SK-N-SH (cell line): ENCODE results near the gene STARD13. TPM values are rescaled to one million over a fixed set of nuclear protein-coding genes. Genes with fewer than 3 reads are reported as not detected.

ENCODE experiments used
- CTCF ChIA-PET: fragments of 300-600, 350-600 bp; formaldehyde crosslinking; extraction: SDS; loops from one replicate; lab custom pipeline; 2021; lab: Yijun Ruan, JAX
- POLR2A ChIA-PET: fragments of 350-600 bp; sonication (Branson Sonifier 250); formaldehyde crosslinking; extraction: SDS; loops from one replicate; lab custom pipeline; 2020; ENCODE audit warnings: antibody characterized with exemption, inconsistent platforms; lab: Yijun Ruan, JAX
- DNase-seq: peaks from one replicate; pipeline ENCODE4 v3.0.0; 2012
- H2AFZ ChIP-seq: fragments of 200-600 bp; sonication (generic); 2 replicates; pipeline ENCODE4 v1.8.1; 2016; ENCODE audit warnings: antibody characterized with exemption, mild to moderate bottlenecking, low read depth
- H3F3A ChIP-seq: fragments of 200-600 bp; sonication (generic); replicated peaks from 2 replicates; pipeline ENCODE3; 2016; ENCODE audit warnings: antibody characterized with exemption, mild to moderate bottlenecking; ENCODE audit not compliant: insufficient read depth
- H3K27ac ChIP-seq, 2 experiments: fragments of 200-500 bp in 1 of 2; fragments of 200-600 bp in 1 of 2; sonication (Bioruptor generic) in 1 of 2; sonication (generic), shearing (Covaris generic) in 1 of 2; 2 replicates each; pipeline versions ENCODE4 v1.5.1 to v1.6.1; 2014 to 2016; ENCODE audit warnings: low read depth in 2 of 2, inconsistent platforms in 1 of 2, low read length in 1 of 2, mild to moderate bottlenecking in 1 of 2, mixed read lengths in 1 of 2
- H3K27me3 ChIP-seq: fragments of 200-600 bp; sonication (generic), shearing (Covaris generic); 2 replicates; pipeline ENCODE4 v1.6.1; 2016; ENCODE audit warnings: mixed run types; ENCODE audit not compliant: insufficient read depth
- H3K36me3 ChIP-seq, 2 experiments: fragments of 200-500 bp in 1 of 2; fragments of 200-600 bp in 1 of 2; sonication (Bioruptor generic) in 1 of 2; sonication (generic) in 1 of 2; replicated peaks in 1 of 2; 2 replicates each; pipeline versions ENCODE3 to v1.5.1; 2014 to 2016; ENCODE audit warnings: low read length in 1 of 2, mild to moderate bottlenecking in 1 of 2; ENCODE audit not compliant: insufficient read depth in 2 of 2, control insufficient read depth in 1 of 2
- H3K4me1 ChIP-seq, 2 experiments: fragments of 200-500 bp in 1 of 2; fragments of 200-600 bp in 1 of 2; sonication (Bioruptor generic) in 1 of 2; sonication (generic), shearing (Covaris generic) in 1 of 2; 2 replicates each; pipeline versions ENCODE4 v1.5.1 to v1.6.1; 2014 to 2016; ENCODE audit warnings: low read depth in 1 of 2, low read length in 1 of 2, mixed run types in 1 of 2; ENCODE audit not compliant: insufficient read depth in 2 of 2, control insufficient read depth in 1 of 2
- H3K4me2 ChIP-seq: fragments of 200-600 bp; sonication (generic), shearing (Covaris generic); 2 replicates; pipeline ENCODE4 v1.6.1; 2017; ENCODE audit warnings: mixed run types
- H3K4me3 ChIP-seq, 2 experiments: fragments of 200-500 bp in 1 of 2; fragments of 200-600 bp in 1 of 2; sonication (Bioruptor generic) in 1 of 2; sonication (generic), shearing (Covaris generic) in 1 of 2; 2 replicates each; pipeline versions ENCODE4 v1.5.1 to v1.8.1; 2014 to 2016; ENCODE audit warnings: low read depth in 2 of 2, inconsistent platforms in 1 of 2, low read length in 1 of 2, mild to moderate bottlenecking in 1 of 2, mixed read lengths in 1 of 2, moderate library complexity in 1 of 2
- H3K79me2 ChIP-seq: fragments of 200-600 bp; sonication (generic); 2 replicates; pipeline ENCODE4 v1.8.1; 2017; ENCODE audit warnings: mild to moderate bottlenecking; ENCODE audit not compliant: insufficient read depth
- H3K9ac ChIP-seq: fragments of 200-600 bp; sonication (generic); 2 replicates; pipeline ENCODE4 v1.6.1; 2017; ENCODE audit warnings: mixed run types
- H3K9me2 ChIP-seq: fragments of 200-600 bp; sonication (generic); 2 replicates; pipeline ENCODE4 v1.6.1; 2017; ENCODE audit warnings: mixed run types
- H3K9me3 ChIP-seq: fragments of 200-600 bp; sonication (generic); 2 replicates; pipeline ENCODE4 v1.6.1; 2017; ENCODE audit warnings: mixed run types, mild to moderate bottlenecking, moderate library complexity
- H4K20me1 ChIP-seq: fragments of 200-600 bp; sonication (generic); 2 replicates; pipeline ENCODE4 v1.6.1; 2017; ENCODE audit warnings: mild to moderate bottlenecking, mixed run types; ENCODE audit not compliant: insufficient read depth
- EZH2phosphoT487 ChIP-seq: fragments of 200-600 bp; sonication (generic); IDR thresholded peaks from 2 replicates; pipeline ENCODE4 v1.6.1; 2017; ENCODE audit warnings: low read depth, mixed run types, mild to moderate bottlenecking, antibody characterized with exemption, moderate library complexity, borderline replicate concordance
- FOXJ3 ChIP-seq: sonication (generic); formaldehyde crosslinking; IDR thresholded peaks from 2 replicates; pipeline ENCODE4 v1.5.1; 2020; ENCODE audit warnings: mild to moderate bottlenecking, missing genetic modification reagents
- FOXM1 ChIP-seq: IDR thresholded peaks from 2 replicates; pipeline ENCODE4 v1.4.0; 2012; ENCODE audit warnings: low read depth, mild to moderate bottlenecking
- GABPA ChIP-seq: IDR thresholded peaks from 2 replicates; pipeline ENCODE4 v1.4.0; 2012; ENCODE audit warnings: low read depth, mild to moderate bottlenecking
- JUND ChIP-seq: IDR thresholded peaks from 2 replicates; pipeline ENCODE4 v1.4.0; 2012
- MEF2A ChIP-seq: IDR thresholded peaks from 2 replicates; pipeline ENCODE4 v1.4.0; 2012; ENCODE audit warnings: low read depth, borderline replicate concordance
- NRF1 ChIP-seq: IDR thresholded peaks from 2 replicates; pipeline ENCODE4 v1.6.1; 2012; ENCODE audit warnings: low read depth, mild to moderate bottlenecking, low read length
- POLR2AphosphoS5 ChIP-seq: IDR thresholded peaks from 2 replicates; pipeline ENCODE4 v1.6.1; 2012; ENCODE audit warnings: low read depth, low read length
- RAD21 ChIP-seq: IDR thresholded peaks from 2 replicates; pipeline ENCODE4 v1.6.1; 2012; ENCODE audit warnings: mild to moderate bottlenecking, low read length
- RXRA ChIP-seq: IDR thresholded peaks from 2 replicates; pipeline ENCODE4 v1.4.0; 2012; ENCODE audit warnings: low read depth, mild to moderate bottlenecking, borderline replicate concordance
- SIN3A ChIP-seq: IDR thresholded peaks from 2 replicates; pipeline ENCODE4 v1.6.1; 2012; ENCODE audit warnings: low read depth, mild to moderate bottlenecking, low read length, moderate library complexity, borderline replicate concordance
- TCF12 ChIP-seq: IDR thresholded peaks from 2 replicates; pipeline ENCODE4 v1.4.0; 2012
- TEAD4 ChIP-seq: IDR thresholded peaks from 2 replicates; pipeline ENCODE4 v1.4.0; 2012; ENCODE audit warnings: mild to moderate bottlenecking, borderline replicate concordance; ENCODE audit not compliant: insufficient read depth
- USF1 ChIP-seq: IDR thresholded peaks from 2 replicates; pipeline ENCODE4 v1.4.0; 2012; ENCODE audit warnings: low read depth, borderline replicate concordance
- YY1 ChIP-seq: IDR thresholded peaks from 2 replicates; pipeline ENCODE4 v1.4.0; 2012; ENCODE audit warnings: low read depth, mild to moderate bottlenecking
- WGBS: methylation state at CpG from one replicate; pipeline ENCODE4 v1.1.6; 2017; ENCODE audit warnings: low lambda C conversion rate; 5-methylcytosine and 5-hydroxymethylcytosine counted together
- polyA plus RNA-seq, 3 experiments: library from polyadenylated mRNA; depleted of rRNA; stranded (reverse); fragments of >200 nt; gene quantifications; 2 replicates each; pipeline ENCODE4 v1.2.3, GENCODE V29; 2012

STARD13 gene
- polyA plus RNA-seq, 1 of the 3 experiments (the other 2 are of a cell fraction) = 5.7 TPM

GRCh38 chr13:33129094-33129832 is 156.3 kb downstream of the STARD13 start:
- H3K9me3 ChIP-seq = no peaks in the 10 kb centered on the region
- POLR2A ChIA-PET = no interaction called here
- peaks cover 18 to 33% of the 10 kb centered on the region in 2 experiments; a peak in 3 of 4 replicates for H3K4me1 ChIP-seq
- 98% methylated on average over 17 of the region's 20 CpGs for WGBS
- no peak for TF ChIP-seq FOXM1
- TF ChIP-seq RAD21 = no peak
- no peak for TF ChIP-seq NRF1
- no peak for TF ChIP-seq POLR2AphosphoS5
- TF ChIP-seq TCF12 = no peak
- no peak for TF ChIP-seq EZH2phosphoT487
- TF ChIP-seq YY1 = no peak
- no peak for TF ChIP-seq MEF2A
- no peak for TF ChIP-seq JUND
- TF ChIP-seq GABPA = no peak
- no peak for TF ChIP-seq USF1
- peaks cover 12% of the 10 kb centered on the region for H3F3A ChIP-seq
- no peak overlapping the region; a peak in 1 of 4 replicates for H3K27ac ChIP-seq
- H3K36me3 ChIP-seq = peaks cover 0 to 11% of the 10 kb centered on the region in 2 experiments
- no peak overlapping the region for H3K9ac ChIP-seq
- H3K4me2 ChIP-seq = no peak overlapping the region
- no peak overlapping the region for H3K4me3 ChIP-seq
- 0 out of 2 replicates have a peak, but pooled peaks cover 3% of the 10 kb centered on the region for H3K79me2 ChIP-seq
- DNase-seq = no peak
- no peaks in the 10 kb centered on the region for H4K20me1 ChIP-seq
- no peak overlapping the region for H2AFZ ChIP-seq
- CTCF ChIA-PET = no interaction called here
- H3K27me3 ChIP-seq = no peaks in the 10 kb centered on the region
- H3K9me2 ChIP-seq = no peaks in the 10 kb centered on the region

GRCh38 chr13:33128134-33128533 is 157.4 kb downstream of the STARD13 start:
- H3F3A ChIP-seq = peaks cover 14% of the 10 kb centered on the region
- no peaks in the 10 kb centered on the region for H3K27me3 ChIP-seq
- no peak overlapping the region for H3K4me2 ChIP-seq
- H3K4me3 ChIP-seq = no peak overlapping the region
- peaks cover 0 to 11% of the 10 kb centered on the region in 2 experiments for H3K36me3 ChIP-seq
- no peak overlapping the region for H2AFZ ChIP-seq
- peak overlapping the region in 1 of 2 experiments; percentile 82; a peak in 1 of 4 replicates for H3K27ac ChIP-seq
- no peaks in the 10 kb centered on the region for H3K9me3 ChIP-seq
- no peak overlapping the region for H3K9ac ChIP-seq
- H3K9me2 ChIP-seq = no peaks in the 10 kb centered on the region
- POLR2A ChIA-PET = no interaction called here
- TF ChIP-seq SIN3A (no peak), FOXJ3 (CRISPR knock-in tag) (no peak), TEAD4 (no peak), GABPA (no peak), RXRA (no peak)
- 95% methylated on average over 4 of the region's 4 CpGs for WGBS
- CTCF ChIA-PET = interaction anchor here (1.4 kb wide), 1 partner anchor 10 kb away, joined by 4 read pairs; no protein-coding TSS in a partner anchor
- H3K79me2 ChIP-seq = 0 out of 2 replicates have a peak, but pooled peaks cover 3% of the 10 kb centered on the region
- no peaks in the 10 kb centered on the region for H4K20me1 ChIP-seq
- no peak for DNase-seq
- H3K4me1 ChIP-seq = peaks cover 24 to 42% of the 10 kb centered on the region in 2 experiments
